OCI-LY1 (cell line): ENCODE results near the gene MYO1E.

Experiments
- H2AFZ ChIP-seq: fragments of 200-600 bp; sonication (generic), shearing (Covaris generic); 2 replicates; pipeline ENCODE4 v1.6.0; 2014; ENCODE audit warnings: antibody characterized with exemption, mild to moderate bottlenecking, low read length
- H3F3A ChIP-seq: fragments of 200-600 bp; sonication (generic), shearing (Covaris generic); 2 replicates; pipeline ENCODE4 v1.6.0; 2014; ENCODE audit warnings: mild to moderate bottlenecking, antibody characterized with exemption, low read length, moderate library complexity; ENCODE audit not compliant: insufficient read depth
- H3K27ac ChIP-seq: fragments of 200-600 bp; sonication (generic); 2 replicates; pipeline ENCODE4 v1.5.1; 2014; ENCODE audit warnings: low read length, mixed run types, mild to moderate bottlenecking, low read depth; ENCODE audit not compliant: poor library complexity, severe bottlenecking
- H3K27me3 ChIP-seq: fragments of 200-600 bp; sonication (generic); 2 replicates; pipeline ENCODE4 v1.6.0; 2014; ENCODE audit warnings: antibody characterized with exemption, mild to moderate bottlenecking, low read length, moderate library complexity; ENCODE audit not compliant: insufficient read depth
- H3K36me3 ChIP-seq: fragments of 200-600 bp; sonication (generic); 2 replicates; pipeline ENCODE4 v1.6.1; 2014; ENCODE audit warnings: mild to moderate bottlenecking, antibody characterized with exemption, low read length, moderate library complexity, mixed read lengths; ENCODE audit not compliant: insufficient read depth
- H3K4me1 ChIP-seq: fragments of 200-600 bp; sonication (generic); 2 replicates; pipeline ENCODE4 v1.5.1; 2014; ENCODE audit warnings: mild to moderate bottlenecking, low read length, moderate library complexity; ENCODE audit not compliant: insufficient read depth, severe bottlenecking
- H3K4me2 ChIP-seq: fragments of 200-600 bp; sonication (generic), shearing (Covaris generic); 2 replicates; pipeline ENCODE4 v1.6.1; 2014; ENCODE audit warnings: low read length
- H3K4me3 ChIP-seq: fragments of 200-600 bp; sonication (generic); 2 replicates; pipeline ENCODE4 v1.5.1; 2014; ENCODE audit warnings: low read length, low read depth, mild to moderate bottlenecking, mixed read lengths; ENCODE audit not compliant: poor library complexity, severe bottlenecking
- H3K79me2 ChIP-seq: fragments of 200-600 bp; shearing (Covaris generic); 2 replicates; pipeline ENCODE4 v1.6.1; 2016; ENCODE audit warnings: mixed run types, low read length, mixed read lengths; ENCODE audit not compliant: insufficient read depth
- H3K9ac ChIP-seq: fragments of 200-600 bp; sonication (generic), shearing (Covaris generic); 2 replicates; pipeline ENCODE4 v1.6.1; 2014; ENCODE audit warnings: mild to moderate bottlenecking, low read length, mixed read lengths
- H3K9me2 ChIP-seq: fragments of 200-600 bp; sonication (generic), shearing (Covaris generic); 2 replicates; pipeline ENCODE4 v1.6.1; 2014; ENCODE audit warnings: low read depth, mild to moderate bottlenecking, low read length, mixed read lengths
- H3K9me3 ChIP-seq: fragments of 200-600 bp; shearing (Covaris generic); 2 replicates; pipeline ENCODE4 v1.6.1; 2014; ENCODE audit warnings: low read length, mixed read lengths
- H4K20me1 ChIP-seq: fragments of 200-600 bp; sonication (generic), shearing (Covaris generic); 2 replicates; pipeline ENCODE4 v1.6.0; 2016; ENCODE audit warnings: mild to moderate bottlenecking, low read length; ENCODE audit not compliant: insufficient read depth
- CTCF ChIP-seq: fragments of 200-600 bp; sonication (generic), shearing (Covaris generic); IDR thresholded peaks from 2 replicates; pipeline ENCODE4 v1.5.1; 2017; ENCODE audit warnings: mild to moderate bottlenecking, antibody characterized with exemption, low read length, moderate library complexity, mixed read lengths
- EZH2 ChIP-seq: fragments of 200-600 bp; sonication (generic), shearing (Covaris generic); IDR thresholded peaks from 2 replicates; pipeline ENCODE4 v1.8.0; 2017; ENCODE audit warnings: borderline replicate concordance, mixed run types, mild to moderate bottlenecking, antibody characterized with exemption, low read length, moderate library complexity, mixed read lengths

Gene MYO1E

GRCh38 chr15:59124261-59124660 lies 248.4 kb downstream of the MYO1E start:
- Histone ChIP-seq H3F3A (0 out of 2 replicates have a peak, but pooled peaks cover 4% of the 10 kb centered on the region), H3K9me3 (no peaks in the 10 kb centered on the region)

DNA sequence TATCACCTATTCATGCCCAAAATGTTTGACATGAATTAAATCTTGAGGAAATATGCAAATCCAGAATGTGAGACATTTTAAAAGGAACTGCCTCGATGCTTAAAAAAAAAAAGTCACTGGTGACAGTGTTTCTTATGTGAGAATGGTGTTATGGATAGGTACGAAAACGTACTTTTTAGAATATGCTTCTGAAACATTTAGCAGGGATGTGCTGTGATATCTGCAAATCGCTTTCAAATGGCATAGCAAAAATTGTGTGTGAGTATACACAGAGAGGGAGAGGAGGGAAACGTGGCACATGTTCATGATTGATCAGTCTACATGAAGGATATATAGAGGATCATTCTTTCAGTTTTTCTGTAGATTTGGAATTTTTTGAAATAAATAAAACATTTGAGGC lies 251.7 kb downstream of the MYO1E start:
- no peak overlapping the region for H3K9ac ChIP-seq
- H4K20me1 ChIP-seq: no peaks in the 10 kb centered on the region
- H3K4me3 ChIP-seq: no peak overlapping the region
- H2AFZ ChIP-seq: no peak overlapping the region
- 0 out of 2 replicates have a peak, but pooled peaks cover 4% of the 10 kb centered on the region for H3F3A ChIP-seq
- H3K79me2 ChIP-seq: no peaks in the 10 kb centered on the region
- H3K27ac ChIP-seq: no peak overlapping the region
- H3K36me3 ChIP-seq: peaks cover 94% of the 10 kb centered on the region
- H3K9me2 ChIP-seq: no peaks in the 10 kb centered on the region
- TF ChIP-seq CTCF (no peak), EZH2 (no peak)
- H3K27me3 ChIP-seq: no peaks in the 10 kb centered on the region
- no peaks in the 10 kb centered on the region for H3K9me3 ChIP-seq
- H3K4me2 ChIP-seq: no peak overlapping the region
- H3K4me1 ChIP-seq: no peaks in the 10 kb centered on the region

More at GRCh38 chr15:59124261-59124660, 248.4 kb downstream of the MYO1E start:
- TF ChIP-seq EZH2 (no peak), CTCF (no peak)
- no peaks in the 10 kb centered on the region for H4K20me1 ChIP-seq
- H3K4me3 ChIP-seq: no peak overlapping the region
- H3K4me1 ChIP-seq: no peaks in the 10 kb centered on the region
- H3K4me2 ChIP-seq: no peak overlapping the region
- H3K27me3 ChIP-seq: no peaks in the 10 kb centered on the region
- no peak overlapping the region for H3K9ac ChIP-seq
- H2AFZ ChIP-seq: no peak overlapping the region
- peaks cover 94% of the 10 kb centered on the region for H3K36me3 ChIP-seq
- H3K9me2 ChIP-seq: no peaks in the 10 kb centered on the region
- no peak overlapping the region for H3K27ac ChIP-seq
- no peaks in the 10 kb centered on the region for H3K79me2 ChIP-seq

- peaks cover 94% of the 10 kb centered on the region for H3K36me3 ChIP-seq
These were observed 253.0 kb downstream of the MYO1E start for GRCh38 chr15:59119625-59120024.

More at GRCh38 chr15:59119625-59120024, 253.0 kb downstream of the MYO1E start:
- H4K20me1 ChIP-seq: no peaks in the 10 kb centered on the region
- no peak overlapping the region for H3K27ac ChIP-seq
- no peak overlapping the region for H3K9ac ChIP-seq
- H3K4me1 ChIP-seq: no peaks in the 10 kb centered on the region
- H3K9me3 ChIP-seq: no peaks in the 10 kb centered on the region
- H3K4me3 ChIP-seq: no peak overlapping the region
- TF ChIP-seq CTCF (no peak), EZH2 (no peak)
- no peak overlapping the region for H3K4me2 ChIP-seq
- 0 out of 2 replicates have a peak, but pooled peaks cover 4% of the 10 kb centered on the region for H3F3A ChIP-seq
- H3K9me2 ChIP-seq: no peaks in the 10 kb centered on the region
- no peaks in the 10 kb centered on the region for H3K79me2 ChIP-seq
- H3K27me3 ChIP-seq: no peaks in the 10 kb centered on the region
- H2AFZ ChIP-seq: no peak overlapping the region
